ENCODE measurements around the gene PTP4A2.

- TF ChIP-seq POLR2A (IDR thresholded peaks at IDR 0.05; ENCODE audit: low read depth, low read length) (no peak), CTCF (IDR thresholded peaks at IDR 0.05; ENCODE audit: extremely low read depth in 1 of 2, insufficient read depth in 1 of 2, low read depth in 1 of 2, low read length in 2 of 2) (no peak), FOS (IDR thresholded peaks at IDR 0.05; ENCODE audit: borderline replicate concordance, insufficient read depth, low read length) (no peak), POLR2AphosphoS5 (IDR thresholded peaks at IDR 0.05; ENCODE audit: insufficient read depth, low read depth, low read length) (no peak), MAX (IDR thresholded peaks at IDR 0.05; ENCODE audit: insufficient read depth, insufficient read length) (no peak), EZH2 (IDR thresholded peaks at IDR 0.05; ENCODE audit: borderline replicate concordance, low read depth, low read length, severe bottlenecking) (no peak), MYC (IDR thresholded peaks at IDR 0.05; ENCODE audit: low read depth, low read length) (no peak), JUN (IDR thresholded peaks at IDR 0.05; ENCODE audit: borderline replicate concordance, insufficient read depth, insufficient read length, low read depth) (no peak), GATA2 (IDR thresholded peaks at IDR 0.05; ENCODE audit: insufficient read depth, insufficient read length, low read depth, low read length) (no peak)
These were observed 21.6 kb upstream of the PTP4A2 start for GRCh38 chr1:31959521-31960340.
